Right lobe of liver (tissue), 6 donors: ENCODE data around the gene USP19. TPM values are rescaled to one million over a fixed set of nuclear protein-coding genes. Genes with fewer than 3 reads are reported as not detected.
A peak's percentile ranks its signal among the peaks of the same experiment; 100 is the strongest.

Source experiments
- ATAC-seq, 4 donors: fragments of 200-7000 bp; cut with Tn5 transposase; one replicate each; pipeline ENCODE4 v1.9.1; 2020; ENCODE audit warnings: mild to moderate bottlenecking in 4 of 4, moderate library complexity in 4 of 4
- DNase-seq, 3 donors: peaks; one replicate each; pipeline ENCODE4 v3.0.0-alpha.2; 2020
- H3K27ac ChIP-seq, 3 donors: fragments of 200-600 bp; one replicate each; pipeline ENCODE4 v1.8.0; 2022
- H3K27me3 ChIP-seq, 2 donors: fragments of 200-600 bp; one replicate each; pipeline ENCODE4 v1.8.0; 2022
- H3K36me3 ChIP-seq, 4 donors: fragments of 200-600 bp; sonication (generic) in 1 of 4; one replicate each; pipeline versions ENCODE4 v1.5.1 to v1.8.0; 2017 to 2022; ENCODE audit warnings: control low read depth in 1 of 4
- H3K4me1 ChIP-seq, 4 donors: fragments of 200-600 bp; sonication (generic) in 1 of 4; one replicate each; pipeline versions ENCODE4 v1.5.1 to v1.8.0; 2017 to 2022; ENCODE audit warnings: control low read depth in 1 of 4
- H3K4me3 ChIP-seq, 3 donors: fragments of 200-600 bp; one replicate each; pipeline ENCODE4 v1.8.0; 2022
- H3K9me3 ChIP-seq, 4 donors: fragments of 200-600 bp; sonication (generic) in 1 of 4; one replicate each; pipeline versions ENCODE4 v1.5.1 to v1.8.0; 2017 to 2022; ENCODE audit warnings: control low read depth in 1 of 4
- POLR2A ChIP-seq: fragments of 450-650 bp; IDR thresholded peaks from one replicate; pipeline ENCODE4 v1.6.1; 2017; ENCODE audit warnings: antibody characterized with exemption, mild to moderate bottlenecking
- WGBS: methylation state at CpG from one replicate; pipeline ENCODE4 v1.1.6; 2018; ENCODE audit warnings: low coverage, low lambda C conversion rate; ENCODE audit not compliant: insufficient coverage; ENCODE audit errors: missing lambda C conversion rate; 5-methylcytosine and 5-hydroxymethylcytosine counted together
- intact Hi-C, 2 donors: fragments of 100-400 bp; cut with DNase I; formaldehyde crosslinking; loops; one replicate each; pipeline versions ENCODE4 v1.11.2 to v1.14.1; 2022
- total RNA-seq, 6 experiments: library from RNA; depleted of rRNA in 2 of 6; stranded (reverse); fragments of >200 nt in 2 of 6; fragmentation: NEBNext Ultra II Directional in 3 of 6; extraction: Animal tissue kit (Norgen Biotek cat#: 25700) in 3 of 6; gene quantifications; one replicate each; pipeline versions ENCODE4 v1.1.0 to v1.2.4, GENCODE V29; 2016 to 2023
- TF ChIP-seq, protein P1 (sequence below), 4 donors: fragments of 200-600 bp in 3 of 4; fragments of 450-650 bp in 1 of 4; IDR thresholded peaks; one replicate each; pipeline versions ENCODE4 v1.5.1 to v1.8.0; 2016 to 2022; ENCODE audit warnings: antibody characterized with exemption in 4 of 4, mild to moderate bottlenecking in 2 of 4
- donor health status: DM: no; HTN: yes; CAD: no.
- donor health status: DM: no; HTN: no; CAD: no.
- donor health status: DM: no; HTN: no; CAD: no.
- donor health status: DM: no; HTN: yes; CAD: no.
- donor health status: DM: no; HTN: yes; CAD: no.

The USP19 gene
- total RNA-seq, 6 experiments from 2014 or later: 28.0 to 39.0 (median 34.1) TPM

DNA sequence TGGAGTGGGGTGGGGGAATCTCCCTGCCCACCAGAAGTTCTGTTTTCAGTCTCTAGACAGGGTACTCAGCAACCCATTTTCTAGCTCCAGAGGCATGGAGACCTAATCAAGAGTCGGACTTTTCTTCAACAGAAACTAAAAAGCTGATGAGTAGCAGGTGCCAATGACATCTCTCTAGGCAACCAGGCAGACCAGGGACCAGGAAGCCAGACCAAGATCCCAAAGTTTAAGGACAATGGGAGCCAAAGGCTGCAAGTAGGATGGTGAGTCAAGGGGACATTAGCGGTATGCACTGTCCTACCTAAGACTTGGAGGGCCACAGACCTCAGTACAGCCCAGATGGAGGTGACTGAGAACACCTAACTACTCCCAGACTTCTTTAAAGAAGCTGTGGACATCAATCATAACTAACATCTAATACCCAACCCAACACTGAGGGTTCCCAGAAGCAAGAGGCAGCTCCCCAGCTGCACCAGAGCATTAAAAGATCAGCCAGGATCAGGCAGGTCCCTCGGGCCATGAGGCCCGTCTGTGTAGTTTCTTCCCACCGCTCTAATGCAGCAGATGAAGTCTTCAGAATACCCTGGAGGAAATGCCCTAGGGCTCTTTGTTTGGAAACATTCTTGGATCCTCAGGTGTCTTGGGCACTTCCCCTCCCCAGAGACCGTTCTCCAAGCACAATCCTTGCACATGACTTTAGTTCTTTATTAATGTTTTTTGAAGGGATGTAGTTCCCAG, 44.5 kb upstream of the USP19 start:
- H3K4me1 ChIP-seq: peaks cover 0 to 21% (median 9%) of the 10 kb centered on the region in 4 donors
- TF ChIP-seq, protein P1, sequence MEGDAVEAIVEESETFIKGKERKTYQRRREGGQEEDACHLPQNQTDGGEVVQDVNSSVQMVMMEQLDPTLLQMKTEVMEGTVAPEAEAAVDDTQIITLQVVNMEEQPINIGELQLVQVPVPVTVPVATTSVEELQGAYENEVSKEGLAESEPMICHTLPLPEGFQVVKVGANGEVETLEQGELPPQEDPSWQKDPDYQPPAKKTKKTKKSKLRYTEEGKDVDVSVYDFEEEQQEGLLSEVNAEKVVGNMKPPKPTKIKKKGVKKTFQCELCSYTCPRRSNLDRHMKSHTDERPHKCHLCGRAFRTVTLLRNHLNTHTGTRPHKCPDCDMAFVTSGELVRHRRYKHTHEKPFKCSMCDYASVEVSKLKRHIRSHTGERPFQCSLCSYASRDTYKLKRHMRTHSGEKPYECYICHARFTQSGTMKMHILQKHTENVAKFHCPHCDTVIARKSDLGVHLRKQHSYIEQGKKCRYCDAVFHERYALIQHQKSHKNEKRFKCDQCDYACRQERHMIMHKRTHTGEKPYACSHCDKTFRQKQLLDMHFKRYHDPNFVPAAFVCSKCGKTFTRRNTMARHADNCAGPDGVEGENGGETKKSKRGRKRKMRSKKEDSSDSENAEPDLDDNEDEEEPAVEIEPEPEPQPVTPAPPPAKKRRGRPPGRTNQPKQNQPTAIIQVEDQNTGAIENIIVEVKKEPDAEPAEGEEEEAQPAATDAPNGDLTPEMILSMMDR (IDR thresholded peaks at IDR 0.05): no peak
- TF ChIP-seq POLR2A: no peak
- no peak for ATAC-seq
- H3K27ac ChIP-seq: peak overlapping the region; percentile 82 to 84 (median 84)
- intact Hi-C loops: no loop called here
- no peaks in the 10 kb centered on the region for H3K27me3 ChIP-seq
- no peak for DNase-seq
- 62% methylated on average over 3 of the region's 6 CpGs for WGBS
- H3K36me3 ChIP-seq: peaks cover 0 to 13% (median 7%) of the 10 kb centered on the region in 4 donors
- no peaks in the 10 kb centered on the region for H3K9me3 ChIP-seq
- H3K4me3 ChIP-seq: peak overlapping the region; percentile 85 to 92 (median 90)

- no peak for ATAC-seq
- no peaks in the 10 kb centered on the region for H3K27me3 ChIP-seq
- peaks cover 0 to 21% (median 9%) of the 10 kb centered on the region in 4 donors for H3K4me1 ChIP-seq
- H3K36me3 ChIP-seq: peaks cover 0 to 13% (median 7%) of the 10 kb centered on the region in 4 donors
- H3K4me3 ChIP-seq: no peak overlapping the region
- TF ChIP-seq, protein P1 (IDR thresholded peaks at IDR 0.05): no peak
- no peak for TF ChIP-seq POLR2A
- no peaks in the 10 kb centered on the region for H3K9me3 ChIP-seq
- WGBS: no CpG with 5 or more reads among the region's 8 CpGs
- no peak for DNase-seq
- H3K27ac ChIP-seq: no peak overlapping the region
- intact Hi-C loops: no loop called here
Measured at GRCh38 chr3:49163609-49164008, 43.0 kb upstream of the USP19 start.

GRCh38 chr3:49162751-49163419, 42.3 kb upstream of the USP19 start:
- intact Hi-C loops: no loop called here
- WGBS: 90% methylated on average over 9 of the region's 21 CpGs

DNA sequence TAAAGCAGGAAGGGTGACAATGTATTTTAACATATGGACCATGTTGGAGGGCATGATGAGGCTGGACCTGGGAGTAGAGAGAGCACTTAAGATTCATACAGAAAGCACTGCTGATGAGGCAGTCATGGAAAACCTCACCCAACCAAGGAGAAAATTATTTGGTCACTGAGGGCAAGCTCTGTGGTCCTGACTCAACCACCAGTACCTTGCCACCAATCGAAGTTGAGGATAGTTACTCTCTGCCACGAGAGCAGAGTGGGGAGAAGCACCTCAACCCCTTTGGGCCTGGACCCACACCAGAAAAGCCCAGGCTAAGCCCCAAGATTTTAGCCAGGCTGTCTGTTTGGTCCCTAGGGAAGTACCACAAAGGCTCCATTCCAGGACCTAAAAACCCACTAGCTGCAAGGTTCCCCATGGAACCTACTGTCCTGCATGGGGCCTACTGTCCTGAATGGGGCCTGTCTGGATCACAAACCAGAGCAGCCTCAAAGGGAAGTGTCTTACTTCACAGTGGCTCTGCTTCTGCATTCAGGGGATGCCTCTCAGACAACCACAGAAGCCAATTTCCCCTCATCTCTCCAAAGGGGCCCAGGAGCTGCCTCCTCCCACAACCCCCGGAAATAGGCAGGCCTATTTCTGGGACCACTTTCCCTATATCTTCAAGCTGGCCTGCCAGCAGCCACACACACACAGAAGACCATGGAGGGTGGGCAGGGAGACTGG, 41.3 kb upstream of the USP19 start:
- no peak for ATAC-seq
- intact Hi-C loops: no loop called here
- Histone ChIP-seq H3K4me1 (peaks cover 0 to 16% (median 7%) of the 10 kb centered on the region in 4 donors), H3K27ac (no peak overlapping the region), H3K9me3 (no peaks in the 10 kb centered on the region), H3K4me3 (no peak overlapping the region), H3K36me3 (peaks cover 0 to 13% (median 7%) of the 10 kb centered on the region in 4 donors), H3K27me3 (no peaks in the 10 kb centered on the region)
- TF ChIP-seq POLR2A: no peak
- TF ChIP-seq, protein P1 (IDR thresholded peaks at IDR 0.05): no peak
- no peak for DNase-seq
- WGBS: 40% methylated on average over 1 of the region's 3 CpGs

More at GRCh38 chr3:49162751-49163419, 42.3 kb upstream of the USP19 start:
- H3K4me1 ChIP-seq: peaks cover 0 to 21% (median 9%) of the 10 kb centered on the region in 4 donors
- DNase-seq (no peak), ATAC-seq (no peak)
- H3K27me3 ChIP-seq: no peaks in the 10 kb centered on the region
- H3K9me3 ChIP-seq: no peaks in the 10 kb centered on the region
- no peak overlapping the region for H3K27ac ChIP-seq
- no peak overlapping the region for H3K4me3 ChIP-seq
- TF ChIP-seq POLR2A: no peak
- TF ChIP-seq, protein P1 (IDR thresholded peaks at IDR 0.05): no peak
- peaks cover 0 to 13% (median 7%) of the 10 kb centered on the region in 4 donors for H3K36me3 ChIP-seq
